Astrocyte of the cerebellum (primary cell): ENCODE measurements around the gene RAB35.

ENCODE experiments used
- DNase-seq: peaks from one replicate; pipeline ENCODE4 v3.0.0-alpha.2; 2011; ENCODE audit warnings: low read depth
- H3K4me3 ChIP-seq: 2 replicates; pipeline ENCODE4 v1.5.1; 2011; ENCODE audit warnings: mild to moderate bottlenecking, low read depth, low read length, moderate library complexity
- CTCF ChIP-seq: IDR thresholded peaks from 2 replicates; pipeline ENCODE4 v1.5.1; 2012; ENCODE audit warnings: low read length, low read depth, moderate library complexity, mild to moderate bottlenecking; ENCODE audit errors: missing control alignments
- in situ Hi-C: cut with HindIII; loops from 2 replicates; pipeline ENCODE4 v1.10.0; 2017; ENCODE audit warnings: low sequenced_read_pairs

Gene RAB35

GRCh38 chr12:120095736-120096135, 20.8 kb downstream of the RAB35 start:
- DNase-seq = no peak
- no peak overlapping the region for H3K4me3 ChIP-seq
- no peak for TF ChIP-seq CTCF
- in situ Hi-C loops = no loop called here

- no peak for TF ChIP-seq CTCF
- H3K4me3 ChIP-seq = no peak overlapping the region
- no peak for DNase-seq
- in situ Hi-C loops = no loop called here
These were observed 21.2 kb downstream of the RAB35 start for GRCh38 chr12:120095331-120095730.

- in situ Hi-C loops = no loop called here
- no peak for TF ChIP-seq CTCF
- H3K4me3 ChIP-seq = no peak overlapping the region
- no peak for DNase-seq
These were observed 22.1 kb downstream of the RAB35 start for GRCh38 chr12:120094485-120094884.

- no peak for DNase-seq
- in situ Hi-C loops = no loop called here
- H3K4me3 ChIP-seq = no peak overlapping the region
- TF ChIP-seq CTCF = no peak
These were observed 22.8 kb downstream of the RAB35 start for GRCh38 chr12:120093592-120094355.

GRCh38 chr12:120093336-120093591, 23.3 kb downstream of the RAB35 start:
- in situ Hi-C loops = no loop called here
- DNase-seq = no peak

GRCh38 chr12:120092551-120093335, 23.8 kb downstream of the RAB35 start:
- no peak for DNase-seq
- no peak overlapping the region for H3K4me3 ChIP-seq
- in situ Hi-C loops = no loop called here
- TF ChIP-seq CTCF = no peak

More at GRCh38 chr12:120093336-120093591, 23.3 kb downstream of the RAB35 start:
- no peak overlapping the region for H3K4me3 ChIP-seq
- TF ChIP-seq CTCF = no peak
